ENCODE data around the gene SARDH. TPM values are rescaled to one million over a fixed set of nuclear protein-coding genes. Genes with fewer than 3 reads are reported as not detected.

Gene SARDH
- total RNA-seq, 1 donor from 2014 or later, result 5.7 TPM

DNA sequence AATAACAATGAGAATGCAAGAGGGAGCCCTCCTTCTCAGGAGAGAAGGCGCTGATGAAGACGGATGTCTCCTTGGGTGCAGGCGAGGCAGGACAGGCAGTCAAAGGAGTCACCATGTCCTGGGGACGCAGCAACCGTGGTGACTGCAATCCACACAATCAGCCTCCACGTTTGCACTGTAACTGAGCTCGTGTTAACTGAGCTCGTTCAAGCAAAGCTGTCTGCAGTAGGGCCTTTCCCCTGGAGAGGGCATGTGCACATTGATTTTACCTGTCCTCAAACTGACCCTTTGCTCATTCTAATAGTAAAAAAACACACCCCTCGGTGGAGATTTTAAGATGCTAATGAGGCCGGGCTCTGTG is 2.8 kb downstream of the SARDH start:
- Histone ChIP-seq H3K9me3 (ENCODE audit: control insufficient read depth in 3 of 3, low read length in 3 of 3) (no peaks in the 10 kb centered on the region), H3K36me3 (ENCODE audit: control insufficient read depth in 3 of 3, insufficient read depth in 3 of 3, low read length in 3 of 3) (no peaks in the 10 kb centered on the region), H3K27ac (ENCODE audit: low read depth, low read length) (no peak overlapping the region), H3K4me3 (ENCODE audit: low read length in 3 of 3) (no peak overlapping the region), H3K27me3 (ENCODE audit: control insufficient read depth in 3 of 3, insufficient read depth in 3 of 3, low read length in 3 of 3) (peaks cover 5 to 7% (median 5%) of the 10 kb centered on the region in 3 donors), H3K4me1 (ENCODE audit: control insufficient read depth in 3 of 3, insufficient read depth in 3 of 3, low read length in 3 of 3) (peaks cover 11 to 19% (median 18%) of the 10 kb centered on the region in 3 donors), H3K9ac (ENCODE audit: low read depth in 1 of 3, low read length in 3 of 3) (no peak overlapping the region)

DNA sequence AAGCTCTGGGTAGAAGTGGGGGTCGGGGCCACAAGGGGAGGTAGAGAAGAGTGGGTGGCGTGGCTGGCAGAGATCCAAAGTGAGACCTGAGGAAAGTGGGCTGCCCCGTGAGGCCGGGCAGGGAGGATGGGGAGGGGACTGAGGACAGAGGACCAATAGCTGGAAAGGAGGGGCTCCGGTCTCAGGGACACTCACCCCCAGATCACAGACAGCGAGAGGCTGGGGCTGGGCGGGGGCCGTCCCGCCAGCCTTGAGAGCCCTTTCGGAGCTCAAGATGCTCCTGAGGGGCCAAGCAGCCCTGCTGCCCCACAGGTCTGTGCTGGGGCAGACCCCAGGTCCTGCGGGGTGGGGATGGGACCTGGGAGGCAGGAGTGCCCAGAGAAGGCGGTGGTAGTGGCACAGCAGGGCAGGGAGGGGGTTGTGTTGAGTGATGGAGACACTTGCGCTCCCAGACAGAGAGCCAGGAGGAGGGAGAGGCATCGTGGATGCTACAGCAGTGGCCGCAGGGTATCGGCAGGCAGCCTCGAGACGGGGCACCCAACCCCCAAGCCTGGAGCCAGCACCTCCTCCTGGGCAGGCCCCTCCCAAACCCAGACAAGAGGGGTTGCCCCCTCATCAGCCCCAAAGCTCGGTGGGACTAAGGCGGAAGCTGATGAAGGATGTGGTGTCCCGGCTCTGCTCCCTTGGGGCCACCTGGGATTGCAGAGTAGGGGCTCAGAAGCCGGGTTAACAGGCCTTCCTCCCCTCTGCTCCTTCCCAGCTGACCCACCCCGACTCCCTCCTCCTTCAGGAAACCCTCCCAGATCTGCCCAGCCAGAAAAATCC is 3.4 kb downstream of the SARDH start:
- Histone ChIP-seq H3K9me3 (ENCODE audit: control insufficient read depth in 3 of 3, low read length in 3 of 3) (no peaks in the 10 kb centered on the region), H3K4me3 (ENCODE audit: low read length in 3 of 3) (no peak overlapping the region), H3K4me1 (ENCODE audit: control insufficient read depth in 3 of 3, insufficient read depth in 3 of 3, low read length in 3 of 3) (peaks cover 11 to 19% (median 18%) of the 10 kb centered on the region in 3 donors), H3K27me3 (ENCODE audit: control insufficient read depth in 3 of 3, insufficient read depth in 3 of 3, low read length in 3 of 3) (peaks cover 5 to 7% (median 5%) of the 10 kb centered on the region in 3 donors), H3K36me3 (ENCODE audit: control insufficient read depth in 3 of 3, insufficient read depth in 3 of 3, low read length in 3 of 3) (no peaks in the 10 kb centered on the region), H3K27ac (ENCODE audit: low read depth, low read length) (no peak overlapping the region), H3K9ac (ENCODE audit: low read depth in 1 of 3, low read length in 3 of 3) (no peak overlapping the region)

- Histone ChIP-seq H3K4me3 (ENCODE audit: low read length in 3 of 3) (no peak overlapping the region), H3K9ac (ENCODE audit: low read depth in 1 of 3, low read length in 3 of 3) (no peak overlapping the region), H3K4me1 (ENCODE audit: control insufficient read depth in 3 of 3, insufficient read depth in 3 of 3, low read length in 3 of 3) (peaks cover 11 to 19% (median 18%) of the 10 kb centered on the region in 3 donors), H3K27ac (ENCODE audit: low read depth, low read length) (no peak overlapping the region), H3K9me3 (ENCODE audit: control insufficient read depth in 3 of 3, low read length in 3 of 3) (no peaks in the 10 kb centered on the region), H3K27me3 (ENCODE audit: control insufficient read depth in 3 of 3, insufficient read depth in 3 of 3, low read length in 3 of 3) (peaks cover 5 to 8% (median 7%) of the 10 kb centered on the region in 3 donors), H3K36me3 (ENCODE audit: control insufficient read depth in 3 of 3, insufficient read depth in 3 of 3, low read length in 3 of 3) (no peaks in the 10 kb centered on the region)
Observed at GRCh38 chr9:133733796-133734533, 4.2 kb downstream of the SARDH start.

- Histone ChIP-seq H3K9ac (ENCODE audit: low read depth in 1 of 3, low read length in 3 of 3) (no peak overlapping the region), H3K4me3 (ENCODE audit: low read length in 3 of 3) (no peak overlapping the region), H3K4me1 (ENCODE audit: control insufficient read depth in 3 of 3, insufficient read depth in 3 of 3, low read length in 3 of 3) (peaks cover 11 to 15% (median 14%) of the 10 kb centered on the region in 3 donors), H3K9me3 (ENCODE audit: control insufficient read depth in 3 of 3, low read length in 3 of 3) (no peaks in the 10 kb centered on the region), H3K27me3 (ENCODE audit: control insufficient read depth in 3 of 3, insufficient read depth in 3 of 3, low read length in 3 of 3) (peaks cover 5 to 8% (median 8%) of the 10 kb centered on the region in 3 donors), H3K36me3 (ENCODE audit: control insufficient read depth in 3 of 3, insufficient read depth in 3 of 3, low read length in 3 of 3) (no peaks in the 10 kb centered on the region), H3K27ac (ENCODE audit: low read depth, low read length) (no peak overlapping the region)
Observed at GRCh38 chr9:133733421-133733795, 4.7 kb downstream of the SARDH start.

GRCh38 chr9:133732639-133733408 is 5.3 kb downstream of the SARDH start:
- Histone ChIP-seq H3K4me1 (ENCODE audit: control insufficient read depth in 3 of 3, insufficient read depth in 3 of 3, low read length in 3 of 3) (peaks cover 11 to 12% (median 12%) of the 10 kb centered on the region in 3 donors), H3K4me3 (ENCODE audit: low read length in 3 of 3) (no peak overlapping the region), H3K9ac (ENCODE audit: low read depth in 1 of 3, low read length in 3 of 3) (no peak overlapping the region), H3K27ac (ENCODE audit: low read depth, low read length) (no peak overlapping the region), H3K27me3 (ENCODE audit: control insufficient read depth in 3 of 3, insufficient read depth in 3 of 3, low read length in 3 of 3) (peaks cover 5 to 14% (median 13%) of the 10 kb centered on the region in 3 donors), H3K9me3 (ENCODE audit: control insufficient read depth in 3 of 3, low read length in 3 of 3) (no peaks in the 10 kb centered on the region), H3K36me3 (ENCODE audit: control insufficient read depth in 3 of 3, insufficient read depth in 3 of 3, low read length in 3 of 3) (no peaks in the 10 kb centered on the region)

DNA sequence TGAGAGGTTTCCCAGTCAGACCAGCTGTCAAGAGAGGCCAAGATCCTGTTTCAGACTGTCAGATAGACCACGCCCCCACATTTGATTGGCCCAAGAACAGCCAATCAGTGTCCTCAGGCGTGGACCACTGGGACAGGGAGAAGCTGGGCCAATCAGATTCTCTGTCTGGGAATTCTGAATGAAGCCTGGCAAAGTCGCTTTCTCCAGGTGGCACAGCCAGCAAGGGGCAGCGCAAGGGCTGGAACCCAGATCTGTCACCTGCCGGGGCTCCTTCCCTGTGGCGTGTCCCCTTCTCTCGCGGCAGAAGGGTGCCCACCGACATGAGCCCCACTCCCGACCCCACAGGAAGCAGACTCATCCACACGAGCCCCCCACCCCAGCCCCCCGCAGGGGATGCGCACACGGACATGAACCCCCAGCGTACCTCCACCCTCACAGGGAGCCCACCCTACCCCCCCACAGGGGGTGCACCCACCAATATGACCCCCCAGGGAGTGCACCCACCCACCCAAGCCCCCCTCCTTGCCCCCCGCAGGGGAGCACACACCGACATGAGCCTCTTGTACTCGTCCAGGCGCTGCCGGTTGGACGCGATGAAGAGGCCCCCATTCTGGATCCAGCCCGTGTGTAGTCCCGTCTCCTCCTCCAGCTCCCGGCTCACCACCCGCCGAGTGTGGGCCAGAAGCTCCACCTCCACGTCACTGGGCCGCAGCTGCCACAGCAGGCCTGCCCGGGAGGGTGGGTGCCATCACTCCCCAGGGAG is 6.1 kb downstream of the SARDH start:
- no peaks in the 10 kb centered on the region for H3K9me3 ChIP-seq (ENCODE audit: control insufficient read depth in 3 of 3, low read length in 3 of 3)
- H3K36me3 ChIP-seq (ENCODE audit: control insufficient read depth in 3 of 3, insufficient read depth in 3 of 3, low read length in 3 of 3), result no peaks in the 10 kb centered on the region
- peaks cover 5 to 18% (median 14%) of the 10 kb centered on the region in 3 donors for H3K27me3 ChIP-seq (ENCODE audit: control insufficient read depth in 3 of 3, insufficient read depth in 3 of 3, low read length in 3 of 3)
- H3K9ac ChIP-seq (ENCODE audit: low read depth in 1 of 3, low read length in 3 of 3), result no peak overlapping the region
- H3K27ac ChIP-seq (ENCODE audit: low read depth, low read length), result no peak overlapping the region
- H3K4me3 ChIP-seq (ENCODE audit: low read length in 3 of 3), result no peak overlapping the region
- H3K4me1 ChIP-seq (ENCODE audit: control insufficient read depth in 3 of 3, insufficient read depth in 3 of 3, low read length in 3 of 3), result peaks cover 4% of the 10 kb centered on the region in 3 donors

DNA sequence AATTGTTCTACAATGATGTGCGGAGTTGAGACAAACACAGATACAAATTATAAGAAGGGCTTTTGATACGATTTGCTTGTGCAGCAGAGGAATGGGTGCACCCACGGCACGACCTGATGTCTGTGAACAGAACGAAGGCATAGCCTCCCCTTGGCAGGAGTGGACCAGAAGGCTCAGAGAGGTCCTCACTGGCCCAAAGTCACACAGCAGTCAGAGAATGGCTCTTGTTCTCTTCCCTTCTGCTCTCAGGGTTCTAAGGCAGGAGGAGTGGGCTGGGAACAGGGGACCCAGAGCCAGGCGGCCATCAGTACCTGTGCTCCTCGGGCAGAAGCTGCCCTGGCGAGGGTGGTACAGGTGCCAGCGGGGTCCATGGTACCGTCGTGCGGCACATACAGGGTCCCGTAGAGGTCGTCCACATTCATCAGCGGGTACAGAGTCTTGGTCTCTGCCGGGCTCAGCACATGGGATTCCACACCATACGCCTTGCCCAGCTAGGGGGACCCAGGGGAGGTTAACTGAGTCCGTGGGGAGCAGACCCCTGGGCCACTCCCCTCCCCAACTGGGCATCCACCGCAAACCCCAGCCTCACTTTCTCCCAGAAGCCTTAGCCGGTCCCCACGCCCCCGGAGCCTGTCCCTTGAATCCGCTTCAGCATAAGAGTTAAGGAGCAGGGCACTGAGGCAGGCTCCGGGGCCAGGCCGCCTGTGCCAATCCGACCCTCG is 7.0 kb downstream of the SARDH start:
- no peaks in the 10 kb centered on the region for H3K36me3 ChIP-seq (ENCODE audit: control insufficient read depth in 3 of 3, insufficient read depth in 3 of 3, low read length in 3 of 3)
- peaks cover 10 to 23% (median 14%) of the 10 kb centered on the region in 3 donors for H3K27me3 ChIP-seq (ENCODE audit: control insufficient read depth in 3 of 3, insufficient read depth in 3 of 3, low read length in 3 of 3)
- H3K9ac ChIP-seq (ENCODE audit: low read depth in 1 of 3, low read length in 3 of 3), result no peak overlapping the region
- no peak overlapping the region for H3K4me3 ChIP-seq (ENCODE audit: low read length in 3 of 3)
- H3K27ac ChIP-seq (ENCODE audit: low read depth, low read length), result no peak overlapping the region
- H3K9me3 ChIP-seq (ENCODE audit: control insufficient read depth in 3 of 3, low read length in 3 of 3), result no peaks in the 10 kb centered on the region
- H3K4me1 ChIP-seq (ENCODE audit: control insufficient read depth in 3 of 3, insufficient read depth in 3 of 3, low read length in 3 of 3), result no peaks in the 10 kb centered on the region

- Histone ChIP-seq H3K4me3 (ENCODE audit: low read length in 3 of 3) (no peak overlapping the region), H3K27me3 (ENCODE audit: control insufficient read depth in 3 of 3, insufficient read depth in 3 of 3, low read length in 3 of 3) (peaks cover 8 to 27% (median 14%) of the 10 kb centered on the region in 3 donors), H3K27ac (ENCODE audit: low read depth, low read length) (no peak overlapping the region), H3K36me3 (ENCODE audit: control insufficient read depth in 3 of 3, insufficient read depth in 3 of 3, low read length in 3 of 3) (no peaks in the 10 kb centered on the region), H3K4me1 (ENCODE audit: control insufficient read depth in 3 of 3, insufficient read depth in 3 of 3, low read length in 3 of 3) (no peaks in the 10 kb centered on the region), H3K9ac (ENCODE audit: low read depth in 1 of 3, low read length in 3 of 3) (no peak overlapping the region), H3K9me3 (ENCODE audit: control insufficient read depth in 3 of 3, low read length in 3 of 3) (no peaks in the 10 kb centered on the region)
Observed at GRCh38 chr9:133729617-133730281, 8.4 kb downstream of the SARDH start.
